Karpas-422 (cell line): Measurements from ENCODE around the gene KRT6C. TPM values are rescaled to one million over a fixed set of nuclear protein-coding genes. Genes with fewer than 3 reads are reported as not detected.
"Not testable (repeated sequence)": the region's sequence is repeated elsewhere in the genome, so short reads cannot be mapped to it uniquely, and the experiment has no call there.

Experiments
- DNase-seq: peaks from one replicate; pipeline ENCODE4 v3.0.0-alpha.2; 2015
- H2AFZ ChIP-seq: fragments of 200-600 bp; sonication (generic); 2 replicates; pipeline ENCODE4 v1.6.1; 2014; ENCODE audit warnings: antibody characterized with exemption, low read length, mixed read lengths
- H3K27ac ChIP-seq: fragments of 200-600 bp; sonication (generic); 2 replicates; pipeline ENCODE4 v1.5.1; 2014; ENCODE audit warnings: mild to moderate bottlenecking, low read length, moderate library complexity
- H3K27me3 ChIP-seq: fragments of 200-600 bp; sonication (generic); 2 replicates; pipeline ENCODE4 v1.6.1; 2014; ENCODE audit warnings: low read length, mixed read lengths
- H3K36me3 ChIP-seq: fragments of 200-600 bp; sonication (generic); 2 replicates; pipeline ENCODE4 v1.6.1; 2014; ENCODE audit warnings: low read length, mixed read lengths; ENCODE audit not compliant: insufficient read depth
- H3K4me1 ChIP-seq: fragments of 200-600 bp; sonication (generic); 2 replicates; pipeline ENCODE4 v1.6.1; 2014; ENCODE audit warnings: mild to moderate bottlenecking, low read length, mixed read lengths
- H3K4me2 ChIP-seq: fragments of 200-600 bp; sonication (generic); 2 replicates; pipeline ENCODE4 v1.6.1; 2014; ENCODE audit warnings: low read length, low read depth, mild to moderate bottlenecking; ENCODE audit not compliant: poor library complexity, severe bottlenecking
- H3K4me3 ChIP-seq: fragments of 200-600 bp; sonication (generic); 2 replicates; pipeline ENCODE4 v1.5.1; 2014; ENCODE audit warnings: mild to moderate bottlenecking, antibody characterized with exemption, low read length, mixed read lengths
- H3K79me2 ChIP-seq: fragments of 200-600 bp; sonication (generic); 2 replicates; pipeline ENCODE4 v1.6.1; 2014; ENCODE audit warnings: mild to moderate bottlenecking, low read length, mixed read lengths
- H3K9ac ChIP-seq: fragments of 200-600 bp; sonication (generic); 2 replicates; pipeline ENCODE4 v1.6.0; 2014; ENCODE audit warnings: low read length
- H3K9me2 ChIP-seq: fragments of 200-600 bp; sonication (generic), shearing (Covaris generic); replicated peaks from 2 replicates; pipeline ENCODE4 v1.6.0; 2014; ENCODE audit warnings: mild to moderate bottlenecking, low read length, moderate library complexity; ENCODE audit not compliant: insufficient read depth
- H3K9me3 ChIP-seq: fragments of 300-700, 200-600 bp; sonication (generic); 2 replicates; pipeline ENCODE4 v1.6.1; 2014; ENCODE audit warnings: low read length, mixed read lengths
- H4K20me1 ChIP-seq: fragments of 200-600 bp; sonication (generic); 2 replicates; pipeline ENCODE4 v1.6.1; 2014; ENCODE audit warnings: mild to moderate bottlenecking, antibody characterized with exemption, low read length, low read depth; ENCODE audit not compliant: insufficient read depth
- total RNA-seq: library from RNA; depleted of rRNA; stranded (reverse); fragments of >200 nt; shearing (Covaris generic); gene quantifications from 2 replicates; pipeline ENCODE4 v1.2.3, GENCODE V29; 2014; ENCODE audit warnings: low replicate concordance

Gene KRT6C
- total RNA-seq, 1 experiment from 2014 or later = not detected

DNA sequence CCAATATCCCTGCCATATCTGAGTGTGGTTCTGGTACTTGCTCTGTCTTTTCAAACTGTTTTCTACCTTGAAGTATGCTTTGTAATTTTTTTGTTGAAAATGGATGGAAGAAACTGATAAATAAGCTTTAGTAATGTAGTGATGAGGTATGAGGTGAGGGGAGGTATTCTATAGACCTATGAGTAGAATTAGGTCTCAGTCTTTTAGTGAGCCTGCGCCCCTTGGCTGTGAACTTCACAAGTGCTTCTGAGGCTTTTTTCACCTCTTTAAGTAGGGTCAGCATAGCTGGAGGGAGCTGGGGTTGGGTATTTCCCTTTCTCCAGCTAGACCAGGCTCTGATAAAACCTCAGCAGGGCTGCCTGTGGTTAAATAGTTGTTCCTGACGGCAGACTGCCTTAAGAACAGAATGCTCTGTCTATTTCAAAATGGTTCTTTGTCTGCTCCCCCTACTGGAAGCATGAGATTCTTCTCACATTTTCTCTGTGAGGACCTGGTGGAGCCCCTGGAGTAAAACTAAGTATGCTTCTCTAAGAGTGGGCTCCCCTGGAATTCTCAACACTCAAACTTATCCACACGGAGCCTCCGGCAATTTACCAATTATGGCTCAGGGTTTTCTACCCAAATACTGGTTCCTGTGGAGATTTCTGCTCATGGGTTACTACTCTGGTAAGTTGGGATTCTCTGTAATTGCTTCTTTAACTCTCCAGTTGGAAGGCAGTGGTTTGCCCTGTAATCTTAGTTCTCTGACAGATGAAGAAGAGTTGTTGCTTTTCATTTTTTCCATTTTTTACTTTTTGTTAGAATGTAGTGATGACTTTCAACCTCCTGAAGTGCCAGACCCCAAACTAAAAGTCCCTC, 33.5 kb upstream of the KRT6C start:
- H3K9ac ChIP-seq = no peak overlapping the region
- no peak overlapping the region for H3K4me3 ChIP-seq

DNA sequence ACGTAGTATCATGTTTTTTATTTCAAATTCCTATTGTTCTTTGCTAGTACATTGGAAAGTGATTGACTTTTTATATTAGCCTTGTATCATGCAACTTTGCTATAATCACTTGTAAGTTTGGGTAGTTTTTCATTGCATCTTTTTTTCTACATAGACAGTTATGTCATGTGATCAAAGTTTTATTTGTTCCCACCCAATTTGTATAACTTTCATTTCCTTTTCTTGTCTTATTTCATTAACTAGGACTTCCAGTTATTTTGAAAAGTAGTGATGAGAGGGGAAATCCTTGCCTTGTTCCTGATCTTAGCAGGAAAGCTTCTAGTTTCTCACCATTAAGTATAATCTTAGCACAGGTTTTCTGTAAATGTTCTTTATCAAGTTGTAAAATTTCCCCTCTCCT, 29.3 kb upstream of the KRT6C start:
- no peak overlapping the region for H3K4me2 ChIP-seq
- no peaks in the 10 kb centered on the region for H3K9me2 ChIP-seq
- H4K20me1 ChIP-seq = no peaks in the 10 kb centered on the region
- no peak for DNase-seq
- H3K27ac ChIP-seq = no peak overlapping the region
- no peak overlapping the region for H3K9ac ChIP-seq
- H3K9me3 ChIP-seq = no peaks in the 10 kb centered on the region
- no peak overlapping the region for H3K4me3 ChIP-seq
- no peaks in the 10 kb centered on the region for H3K79me2 ChIP-seq
- no peaks in the 10 kb centered on the region for H3K36me3 ChIP-seq
- H3K4me1 ChIP-seq = no peaks in the 10 kb centered on the region
- H3K27me3 ChIP-seq = no peaks in the 10 kb centered on the region
- H2AFZ ChIP-seq = no peak overlapping the region

More for the DNA sequence above, 33.5 kb upstream of the KRT6C start:
- DNase-seq = peak; percentile 70
- H3K4me2 ChIP-seq = no peak overlapping the region
- H3K9me3 ChIP-seq = no peaks in the 10 kb centered on the region
- H3K79me2 ChIP-seq = no peaks in the 10 kb centered on the region
- H2AFZ ChIP-seq = no peak overlapping the region
- no peak overlapping the region for H3K27ac ChIP-seq
- H3K27me3 ChIP-seq = no peaks in the 10 kb centered on the region
- no peaks in the 10 kb centered on the region for H3K36me3 ChIP-seq
- no peaks in the 10 kb centered on the region for H3K9me2 ChIP-seq
- no peaks in the 10 kb centered on the region for H4K20me1 ChIP-seq
- H3K4me1 ChIP-seq = peaks cover 3% of the 10 kb centered on the region; the same call in 1 of the 2 replicates

DNA sequence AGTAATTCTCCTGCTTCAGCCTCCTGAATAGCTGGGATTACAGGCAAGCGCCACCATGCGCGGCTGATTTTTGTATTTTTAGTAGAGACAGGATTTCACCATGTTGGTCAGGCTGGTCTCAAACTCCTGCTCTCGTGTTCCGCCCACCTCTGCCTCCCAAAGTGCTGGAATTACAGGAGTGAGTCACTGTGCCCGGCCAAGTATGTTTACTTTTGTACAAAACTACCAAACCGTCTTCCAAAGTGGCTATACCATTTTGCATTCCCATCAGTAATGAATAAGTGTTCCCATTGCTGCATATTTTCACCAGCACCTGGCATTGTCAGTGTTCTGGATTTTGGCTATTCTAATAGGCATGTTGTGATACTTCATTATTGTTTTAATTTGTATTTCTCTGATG, 27.9 kb upstream of the KRT6C start:
- H3K9me3 ChIP-seq = no peaks in the 10 kb centered on the region
- H3K27me3 ChIP-seq = no peaks in the 10 kb centered on the region
- H3K4me3 ChIP-seq = no peak overlapping the region
- no peak overlapping the region for H3K9ac ChIP-seq
- no peaks in the 10 kb centered on the region for H4K20me1 ChIP-seq
- H3K27ac ChIP-seq = no peak overlapping the region
- H3K79me2 ChIP-seq = no peaks in the 10 kb centered on the region
- peaks cover 6% of the 10 kb centered on the region for H3K4me1 ChIP-seq
- no peaks in the 10 kb centered on the region for H3K9me2 ChIP-seq
- no peak for DNase-seq
- no peak overlapping the region for H3K4me2 ChIP-seq
- no peak overlapping the region for H2AFZ ChIP-seq
- no peaks in the 10 kb centered on the region for H3K36me3 ChIP-seq

DNA sequence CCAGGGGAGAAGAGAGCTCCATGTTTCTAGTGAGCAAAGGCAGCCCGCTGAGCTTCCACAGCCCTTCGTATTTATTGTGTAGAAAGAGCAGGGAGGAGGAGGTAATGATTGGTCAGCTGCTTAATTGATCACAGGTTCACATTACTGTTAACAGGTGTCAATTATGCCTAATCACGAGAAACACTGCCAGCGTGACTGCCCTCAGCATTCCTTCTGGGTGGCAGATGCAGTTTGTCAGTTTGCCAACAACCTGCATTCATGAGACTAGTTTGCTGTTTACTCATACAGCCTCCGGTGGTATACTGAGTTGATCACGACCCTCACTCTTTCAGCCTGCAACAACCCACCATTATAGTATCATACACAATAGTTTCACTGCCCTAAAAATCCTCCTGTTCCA, 27.0 kb upstream of the KRT6C start:
- H3K4me3 ChIP-seq, H3K79me2 ChIP-seq, H2AFZ ChIP-seq, H3K36me3 ChIP-seq, H3K4me2 ChIP-seq, H3K9me3 ChIP-seq, DNase-seq, H3K9me2 ChIP-seq, H3K27ac ChIP-seq, H3K9ac ChIP-seq, H4K20me1 ChIP-seq, H3K27me3 ChIP-seq: not testable (repeated sequence)
- peaks cover 16% of the 10 kb centered on the region for H3K4me1 ChIP-seq

DNA sequence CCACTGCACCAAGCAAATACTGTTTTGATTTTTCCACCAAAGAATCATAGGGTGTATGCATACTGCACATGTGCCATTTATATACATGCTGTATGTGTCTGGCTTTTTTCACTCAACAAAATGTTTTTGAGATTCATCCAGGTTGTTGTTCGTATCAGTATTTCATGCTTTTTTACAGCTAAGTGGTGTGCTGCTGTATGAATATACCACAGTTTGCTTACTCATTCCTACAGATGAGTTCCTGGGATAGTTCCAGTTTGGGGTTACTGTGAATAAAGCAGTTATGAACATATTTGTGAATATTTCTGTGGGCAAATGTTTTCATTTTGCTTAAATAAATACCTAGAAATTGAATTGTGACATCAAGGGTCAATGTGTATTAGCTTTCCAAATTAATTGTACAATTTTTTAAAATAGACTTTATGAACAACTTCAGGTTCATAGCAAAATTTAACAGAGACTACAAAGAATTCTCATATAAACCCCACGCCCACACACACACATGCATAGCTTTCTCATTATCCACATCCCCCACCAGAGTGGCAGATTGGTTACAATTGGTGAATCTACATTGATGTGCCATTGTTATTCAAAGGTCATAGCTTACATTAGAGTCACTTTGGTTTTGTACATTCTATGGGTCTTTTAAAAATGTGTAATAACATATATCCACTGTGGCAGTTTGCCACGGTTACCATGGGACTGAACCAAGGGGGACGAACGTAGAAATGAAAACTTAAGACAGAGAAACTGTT, 26.4 kb upstream of the KRT6C start:
- H3K4me2 ChIP-seq = no peak overlapping the region
- no peak overlapping the region for H2AFZ ChIP-seq
- no peaks in the 10 kb centered on the region for H3K36me3 ChIP-seq
- peaks cover 21% of the 10 kb centered on the region for H3K4me1 ChIP-seq
- H3K27ac ChIP-seq = no peak overlapping the region
- no peak overlapping the region for H3K4me3 ChIP-seq
- no peaks in the 10 kb centered on the region for H4K20me1 ChIP-seq
- no peaks in the 10 kb centered on the region for H3K27me3 ChIP-seq
- H3K9me2 ChIP-seq = no peaks in the 10 kb centered on the region
- DNase-seq = no peak
- no peak overlapping the region for H3K9ac ChIP-seq
- no peaks in the 10 kb centered on the region for H3K9me3 ChIP-seq
- H3K79me2 ChIP-seq = no peaks in the 10 kb centered on the region

DNA sequence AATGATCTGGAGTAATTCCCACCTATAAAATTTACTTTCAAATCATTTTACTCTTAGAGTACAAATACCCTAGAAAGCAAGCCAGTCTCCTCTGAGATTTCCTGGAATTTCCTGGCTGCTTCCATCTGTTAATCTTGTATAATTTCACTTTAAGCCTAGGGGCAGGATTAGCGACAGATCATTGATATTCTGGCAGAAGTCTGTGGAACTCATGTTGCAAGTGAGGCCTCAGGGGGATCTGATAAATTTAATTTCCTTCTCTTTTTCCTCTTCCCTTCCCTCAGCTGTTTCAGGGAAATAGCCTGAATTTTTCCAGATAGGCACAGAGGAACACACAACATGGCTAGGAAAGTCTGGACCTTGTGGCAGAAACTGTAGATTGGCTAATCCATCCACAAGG, 25.3 kb upstream of the KRT6C start:
- Histone ChIP-seq H3K79me2 (no peaks in the 10 kb centered on the region), H3K9me2 (no peaks in the 10 kb centered on the region), H4K20me1 (no peaks in the 10 kb centered on the region), H3K4me2 (no peak overlapping the region), H3K27ac (no peak overlapping the region), H3K4me3 (no peak overlapping the region), H2AFZ (no peak overlapping the region), H3K9ac (no peak overlapping the region), H3K27me3 (no peaks in the 10 kb centered on the region), H3K4me1 (peaks cover 21% of the 10 kb centered on the region), H3K9me3 (no peaks in the 10 kb centered on the region), H3K36me3 (no peaks in the 10 kb centered on the region)
- no peak for DNase-seq

DNA sequence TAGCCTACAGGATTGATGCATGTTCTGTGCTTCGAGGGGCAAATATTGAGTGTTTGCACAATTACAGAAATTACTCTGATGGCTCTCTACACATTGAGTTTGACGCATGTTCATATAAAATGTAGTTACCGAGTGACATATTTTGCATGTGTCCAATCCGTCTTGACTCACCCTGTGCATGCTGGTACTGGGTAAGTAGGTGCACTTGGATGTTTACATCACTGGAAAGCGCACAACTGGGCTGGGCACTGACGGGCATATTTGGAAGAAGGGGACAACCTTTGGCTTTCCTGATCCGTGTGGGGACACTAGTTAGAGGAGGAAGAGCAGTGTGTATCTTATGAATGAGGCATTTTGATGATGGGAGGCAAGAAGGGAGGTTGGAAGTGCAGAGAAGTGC, 24.4 kb upstream of the KRT6C start:
- H2AFZ ChIP-seq = no peak overlapping the region
- peaks cover 21% of the 10 kb centered on the region for H3K4me1 ChIP-seq
- no peak overlapping the region for H3K9ac ChIP-seq
- H3K4me3 ChIP-seq = no peak overlapping the region
- H3K27ac ChIP-seq = no peak overlapping the region
- H3K9me2 ChIP-seq = no peaks in the 10 kb centered on the region
- H3K4me2 ChIP-seq = no peak overlapping the region
- no peaks in the 10 kb centered on the region for H4K20me1 ChIP-seq
- no peak for DNase-seq
- no peaks in the 10 kb centered on the region for H3K27me3 ChIP-seq
- H3K79me2 ChIP-seq = no peaks in the 10 kb centered on the region
- no peaks in the 10 kb centered on the region for H3K9me3 ChIP-seq
- no peaks in the 10 kb centered on the region for H3K36me3 ChIP-seq

DNA sequence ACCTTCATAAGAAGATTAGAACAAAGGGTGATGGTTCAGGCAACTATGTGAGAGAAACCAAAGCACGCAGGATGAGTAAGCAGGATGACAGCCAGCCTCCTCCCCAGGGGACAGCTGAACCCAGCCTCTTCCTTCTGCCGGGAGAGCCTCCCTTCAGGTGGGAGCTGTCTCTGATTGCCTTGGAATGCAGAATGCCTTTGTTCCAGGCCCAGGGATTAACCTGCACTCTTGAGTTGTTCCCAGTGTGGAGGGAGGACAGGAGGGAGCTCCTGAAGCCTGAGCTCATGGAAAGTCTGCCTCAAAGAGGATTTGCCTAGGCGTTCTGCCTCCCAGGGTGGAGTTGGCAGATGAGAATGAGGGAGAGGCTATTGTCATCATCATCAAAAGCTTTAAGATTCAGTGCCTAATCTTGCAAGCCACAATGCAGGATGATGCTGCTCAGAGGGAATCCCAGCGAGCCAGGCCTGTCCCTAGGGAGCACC, 23.0 kb upstream of the KRT6C start:
- Histone ChIP-seq H3K4me1 (peaks cover 21% of the 10 kb centered on the region), H3K79me2 (no peaks in the 10 kb centered on the region), H3K9me3 (no peaks in the 10 kb centered on the region), H3K27me3 (no peaks in the 10 kb centered on the region), H3K9me2 (no peaks in the 10 kb centered on the region), H4K20me1 (no peaks in the 10 kb centered on the region), H3K4me2 (peak overlapping the region; percentile 26), H3K27ac (no peak overlapping the region), H2AFZ (no peak overlapping the region), H3K36me3 (no peaks in the 10 kb centered on the region), H3K4me3 (no peak overlapping the region), H3K9ac (no peak overlapping the region)
- no peak for DNase-seq
